ENCODE results near the gene ING3. TPM values are rescaled to one million over a fixed set of nuclear protein-coding genes. Genes with fewer than 3 reads are reported as not detected.

The ING3 gene
- total RNA-seq, 4 donors from 2014 or later, result 12.6 to 19.4 (median 14.9) TPM

DNA sequence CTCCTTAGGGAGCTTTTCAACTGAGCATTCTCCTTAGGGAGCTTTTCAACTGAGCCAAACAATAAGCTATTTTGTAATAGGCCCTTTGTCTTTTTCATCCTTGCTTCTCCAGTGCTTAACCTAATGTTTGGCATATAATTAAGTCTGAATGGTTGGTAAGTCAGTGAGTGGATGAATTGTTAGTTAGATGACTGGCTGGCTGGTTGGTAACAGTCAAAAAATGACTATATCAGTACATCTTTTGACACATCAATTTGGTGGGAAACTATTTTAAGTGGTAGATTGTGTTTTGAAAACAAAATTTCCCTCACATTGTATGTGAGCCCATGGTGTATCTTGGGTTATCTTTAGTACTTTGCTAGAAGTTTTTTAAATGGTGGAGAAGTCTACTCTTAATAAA lies 16.4 kb downstream of the ING3 start:
- Histone ChIP-seq H3K36me3 (peaks cover 24 to 76% (median 59%) of the 10 kb centered on the region in 4 donors), H3K9me3 (no peaks in the 10 kb centered on the region)

DNA sequence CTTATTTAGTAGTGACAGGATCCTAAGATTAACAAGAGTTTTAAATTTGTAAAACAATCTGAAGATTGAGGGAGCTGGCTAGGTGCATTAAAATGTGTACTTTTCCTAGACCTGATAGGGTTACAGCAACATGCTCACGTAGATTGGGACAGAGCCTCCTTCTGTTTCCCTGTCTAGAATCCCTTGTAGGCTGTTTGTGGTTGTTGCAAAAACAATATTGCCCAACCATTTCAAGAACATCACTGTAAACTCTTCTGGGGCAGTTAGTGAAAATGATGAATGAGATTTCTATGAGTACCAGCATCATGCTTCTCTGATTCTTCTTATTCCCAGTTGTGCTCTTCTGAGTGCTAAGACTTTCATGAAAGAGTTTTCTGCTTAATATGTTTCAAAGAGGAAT lies 23.3 kb downstream of the ING3 start:
- TF ChIP-seq POLR2A (IDR thresholded peaks at IDR 0.05; ENCODE audit: low read depth) (no peak), EP300 (IDR thresholded peaks at IDR 0.05) (no peak), POLR2AphosphoS5 (IDR thresholded peaks at IDR 0.05) (no peak)
- TF ChIP-seq, protein P1, sequence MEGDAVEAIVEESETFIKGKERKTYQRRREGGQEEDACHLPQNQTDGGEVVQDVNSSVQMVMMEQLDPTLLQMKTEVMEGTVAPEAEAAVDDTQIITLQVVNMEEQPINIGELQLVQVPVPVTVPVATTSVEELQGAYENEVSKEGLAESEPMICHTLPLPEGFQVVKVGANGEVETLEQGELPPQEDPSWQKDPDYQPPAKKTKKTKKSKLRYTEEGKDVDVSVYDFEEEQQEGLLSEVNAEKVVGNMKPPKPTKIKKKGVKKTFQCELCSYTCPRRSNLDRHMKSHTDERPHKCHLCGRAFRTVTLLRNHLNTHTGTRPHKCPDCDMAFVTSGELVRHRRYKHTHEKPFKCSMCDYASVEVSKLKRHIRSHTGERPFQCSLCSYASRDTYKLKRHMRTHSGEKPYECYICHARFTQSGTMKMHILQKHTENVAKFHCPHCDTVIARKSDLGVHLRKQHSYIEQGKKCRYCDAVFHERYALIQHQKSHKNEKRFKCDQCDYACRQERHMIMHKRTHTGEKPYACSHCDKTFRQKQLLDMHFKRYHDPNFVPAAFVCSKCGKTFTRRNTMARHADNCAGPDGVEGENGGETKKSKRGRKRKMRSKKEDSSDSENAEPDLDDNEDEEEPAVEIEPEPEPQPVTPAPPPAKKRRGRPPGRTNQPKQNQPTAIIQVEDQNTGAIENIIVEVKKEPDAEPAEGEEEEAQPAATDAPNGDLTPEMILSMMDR (IDR thresholded peaks at IDR 0.05), result no peak
- Histone ChIP-seq H3K27ac (replicated peaks in 1 of 4) (no peak overlapping the region), H3K4me3 (no peak overlapping the region), H3K27me3 (no peaks in the 10 kb centered on the region), H3K36me3 (peaks cover 37 to 84% (median 63%) of the 10 kb centered on the region in 4 donors), H3K4me1 (no peaks in the 10 kb centered on the region), H3K9me3 (no peaks in the 10 kb centered on the region)
- intact Hi-C loops (cut with DNase I), result no loop called here
- WGBS, result 79% methylated on average over 1 of the region's 1 CpG
- DNase-seq (ENCODE audit: extremely low spot score), result no peak

More for the DNA sequence above, 16.4 kb downstream of the ING3 start:
- TF ChIP-seq, protein P1 (IDR thresholded peaks at IDR 0.05), result no peak
- TF ChIP-seq POLR2A (IDR thresholded peaks at IDR 0.05; ENCODE audit: low read depth) (no peak), EP300 (IDR thresholded peaks at IDR 0.05) (no peak)
- Histone ChIP-seq H3K4me1 (peaks cover 0 to 5% (median 2%) of the 10 kb centered on the region in 4 donors), H3K27me3 (no peaks in the 10 kb centered on the region), H3K4me3 (no peak overlapping the region), H3K27ac (replicated peaks in 1 of 4) (no peak overlapping the region)
- intact Hi-C loops (cut with DNase I), result no loop called here
- no peak for DNase-seq (ENCODE audit: extremely low spot score)

DNA sequence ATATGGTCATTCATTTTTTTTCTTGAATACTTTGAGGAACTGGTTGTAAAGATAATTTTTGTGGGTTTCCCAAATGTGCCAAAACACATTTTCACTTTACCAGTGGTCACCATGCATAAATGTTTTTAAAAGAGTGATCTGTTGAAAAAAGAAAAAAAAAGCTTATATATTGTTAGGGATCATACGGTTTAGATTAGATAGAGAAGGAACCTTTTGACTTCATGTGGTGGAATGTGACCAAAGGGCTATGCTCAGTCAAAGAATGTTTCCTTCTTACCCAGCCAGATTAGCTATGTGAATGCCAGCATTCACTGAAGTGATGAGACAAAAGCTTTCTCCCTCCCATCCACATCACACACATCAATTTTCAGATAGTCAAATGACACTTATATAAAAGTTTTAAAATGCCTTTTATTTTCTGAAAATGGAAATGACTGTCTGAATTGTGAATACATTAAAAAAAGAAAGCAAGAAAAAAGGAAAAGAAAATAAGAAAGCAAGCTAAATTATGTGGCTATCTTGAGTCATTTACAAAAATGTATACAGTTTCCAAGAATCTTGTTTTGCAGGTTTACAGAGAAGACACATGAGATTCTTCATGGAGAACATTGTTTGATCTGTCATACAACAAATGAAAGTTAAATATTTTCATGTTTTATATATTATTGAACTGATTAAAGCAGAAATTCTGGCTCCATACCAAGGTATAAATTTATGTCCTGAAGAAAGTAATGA lies 29.4 kb downstream of the ING3 start:
- intact Hi-C loops (cut with DNase I), result no loop called here
- Histone ChIP-seq H3K4me1 (no peaks in the 10 kb centered on the region), H3K36me3 (peaks cover 13 to 23% (median 16%) of the 10 kb centered on the region in 4 donors), H3K27me3 (no peaks in the 10 kb centered on the region), H3K27ac (replicated peaks in 1 of 4) (no peak overlapping the region), H3K9me3 (no peaks in the 10 kb centered on the region), H3K4me3 (no peak overlapping the region)
- DNase-seq (ENCODE audit: extremely low spot score), result no peak
- no peak for TF ChIP-seq EP300 (IDR thresholded peaks at IDR 0.05)
- no peak for TF ChIP-seq POLR2A (IDR thresholded peaks at IDR 0.05; ENCODE audit: low read depth)
- TF ChIP-seq POLR2AphosphoS5 (IDR thresholded peaks at IDR 0.05), result no peak
- TF ChIP-seq, protein P1 (IDR thresholded peaks at IDR 0.05), result no peak
- 31% methylated on average over 1 of the region's 1 CpG for WGBS

DNA sequence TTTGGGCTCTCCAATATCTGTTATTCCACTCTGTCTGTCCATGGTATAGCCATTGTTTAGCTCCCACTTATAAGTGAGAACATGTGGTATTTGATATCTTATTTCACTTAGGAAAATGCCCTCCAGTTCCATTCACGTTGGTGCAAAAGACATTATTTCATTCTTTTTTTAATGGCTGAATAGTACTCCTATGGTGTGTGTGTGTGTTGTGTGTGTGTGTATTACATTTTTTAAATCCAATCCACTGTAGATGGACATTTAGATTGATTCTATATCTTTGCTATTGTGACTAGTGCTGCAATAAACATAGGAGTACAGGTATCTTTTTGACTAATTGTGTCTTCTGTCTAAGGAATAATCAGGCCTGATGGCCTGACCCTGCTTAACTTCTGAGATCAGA lies 30.5 kb downstream of the ING3 start:
- Histone ChIP-seq H3K36me3 (peaks cover under 1 to 12% (median 6%) of the 10 kb centered on the region in 4 donors), H3K4me3 (no peak overlapping the region), H3K27me3 (no peaks in the 10 kb centered on the region), H3K4me1 (no peaks in the 10 kb centered on the region), H3K9me3 (no peaks in the 10 kb centered on the region), H3K27ac (replicated peaks in 1 of 4) (no peak overlapping the region)
- 72% methylated on average over 1 of the region's 1 CpG for WGBS
- intact Hi-C loops (cut with DNase I), result no loop called here
- TF ChIP-seq POLR2AphosphoS5 (IDR thresholded peaks at IDR 0.05) (no peak), EP300 (IDR thresholded peaks at IDR 0.05) (no peak), POLR2A (IDR thresholded peaks at IDR 0.05; ENCODE audit: low read depth) (no peak)
- TF ChIP-seq, protein P1 (IDR thresholded peaks at IDR 0.05), result no peak
- DNase-seq (ENCODE audit: extremely low spot score), result no peak

Measured in esophagus muscularis mucosa (tissue), 4 donors.